Loucy (cell line): ENCODE measurements around the gene SECTM1.

ENCODE experiments used
- H2AFZ ChIP-seq: fragments of 200-600 bp; sonication (generic); 2 replicates; pipeline ENCODE4 v1.6.0; 2016; ENCODE audit warnings: antibody characterized with exemption, mild to moderate bottlenecking, low read length, moderate library complexity
- H3F3A ChIP-seq: fragments of 200-600 bp; 2 replicates; pipeline ENCODE4 v1.6.0; 2016; ENCODE audit warnings: antibody characterized with exemption, low read depth, mild to moderate bottlenecking
- H3K27me3 ChIP-seq: fragments of 200-600 bp; sonication (generic); 2 replicates; pipeline ENCODE4 v1.6.1; 2014; ENCODE audit warnings: low read length, mild to moderate bottlenecking; ENCODE audit not compliant: insufficient read depth, poor library complexity, severe bottlenecking
- H3K36me3 ChIP-seq: fragments of 200-600 bp; sonication (generic); 2 replicates; pipeline ENCODE4 v1.6.1; 2016; ENCODE audit warnings: low read length; ENCODE audit not compliant: insufficient read depth
- H3K4me1 ChIP-seq: fragments of 200-600 bp; sonication (generic); 2 replicates; pipeline ENCODE4 v1.5.1; 2014; ENCODE audit warnings: low read length, mild to moderate bottlenecking; ENCODE audit not compliant: insufficient read depth, poor library complexity, severe bottlenecking
- H3K4me2 ChIP-seq: fragments of 200-600 bp; sonication (generic); 2 replicates; pipeline ENCODE4 v1.6.0; 2014; ENCODE audit warnings: antibody characterized with exemption, low read length, low read depth, mild to moderate bottlenecking; ENCODE audit not compliant: poor library complexity, severe bottlenecking
- H3K4me3 ChIP-seq: fragments of 200-600 bp; sonication (generic); 2 replicates; pipeline ENCODE4 v1.5.1; 2014; ENCODE audit warnings: low read length, mild to moderate bottlenecking, mixed read lengths; ENCODE audit not compliant: poor library complexity, severe bottlenecking
- H3K79me2 ChIP-seq: fragments of 200-600 bp; sonication (generic); 2 replicates; pipeline ENCODE4 v1.6.1; 2014; ENCODE audit warnings: low read length; ENCODE audit not compliant: insufficient read depth
- H3K9ac ChIP-seq: fragments of 200-600 bp; sonication (generic); 2 replicates; pipeline ENCODE4 v1.6.0; 2014; ENCODE audit warnings: mild to moderate bottlenecking, low read depth, low read length, moderate library complexity; ENCODE audit not compliant: poor library complexity, severe bottlenecking
- H3K9me2 ChIP-seq: fragments of 200-600 bp; sonication (generic); replicated peaks from 2 replicates; pipeline ENCODE4 v1.6.1; 2016; ENCODE audit warnings: low read depth, low read length, mixed read lengths
- H3K9me3 ChIP-seq: fragments of 200-600 bp; sonication (generic); 2 replicates; pipeline ENCODE4 v1.6.1; 2014; ENCODE audit warnings: mild to moderate bottlenecking, antibody characterized with exemption, low read length, low read depth; ENCODE audit not compliant: insufficient read depth
- H4K20me1 ChIP-seq: fragments of 200-600 bp; sonication (generic); 2 replicates; pipeline ENCODE4 v1.6.0; 2014; ENCODE audit warnings: antibody characterized with exemption, low read length, mild to moderate bottlenecking; ENCODE audit not compliant: insufficient read depth, poor library complexity, severe bottlenecking
- CTCF ChIP-seq: fragments of 200-600 bp; sonication (generic); conservative IDR thresholded peaks from 2 replicates; pipeline ENCODE4 v1.5.1; 2014; ENCODE audit warnings: mild to moderate bottlenecking, antibody characterized with exemption, low read length
- EZH2phosphoT487 ChIP-seq: fragments of 200-600 bp; IDR thresholded peaks from 2 replicates; pipeline ENCODE4 v1.6.1; 2018; ENCODE audit warnings: antibody characterized with exemption, mild to moderate bottlenecking, moderate library complexity, borderline replicate concordance

SECTM1 gene

GRCh38 chr17:82282239-82283207, 51.0 kb downstream of the SECTM1 start:
- Histone ChIP-seq H3K4me2 (no peak overlapping the region), H3K9me3 (no peaks in the 10 kb centered on the region), H3F3A (no peaks in the 10 kb centered on the region), H3K4me1 (peaks cover 13% of the 10 kb centered on the region), H4K20me1 (no peaks in the 10 kb centered on the region), H3K4me3 (no peak overlapping the region), H2AFZ (no peak overlapping the region), H3K79me2 (no peaks in the 10 kb centered on the region), H3K9me2 (no peaks in the 10 kb centered on the region), H3K9ac (no peak overlapping the region), H3K36me3 (no peaks in the 10 kb centered on the region), H3K27me3 (no peaks in the 10 kb centered on the region)
- TF ChIP-seq EZH2phosphoT487 = no peak
- TF ChIP-seq CTCF = no peak

GRCh38 chr17:82281502-82282238, 51.9 kb downstream of the SECTM1 start:
- peaks cover 7% of the 10 kb centered on the region for H3K4me1 ChIP-seq
- H3K9me2 ChIP-seq = no peaks in the 10 kb centered on the region
- H3K9me3 ChIP-seq = no peaks in the 10 kb centered on the region
- no peaks in the 10 kb centered on the region for H3K27me3 ChIP-seq
- H3K79me2 ChIP-seq = no peaks in the 10 kb centered on the region
- no peak overlapping the region for H3K4me3 ChIP-seq
- TF ChIP-seq EZH2phosphoT487 (no peak), CTCF (no peak)
- H2AFZ ChIP-seq = no peak overlapping the region
- no peaks in the 10 kb centered on the region for H3K36me3 ChIP-seq
- H3K9ac ChIP-seq = no peak overlapping the region
- no peaks in the 10 kb centered on the region for H4K20me1 ChIP-seq
- no peaks in the 10 kb centered on the region for H3F3A ChIP-seq
- H3K4me2 ChIP-seq = no peak overlapping the region

GRCh38 chr17:82281076-82281475, 52.5 kb downstream of the SECTM1 start:
- Histone ChIP-seq H3K9me3 (no peaks in the 10 kb centered on the region), H3K27me3 (no peaks in the 10 kb centered on the region), H3K79me2 (no peaks in the 10 kb centered on the region), H2AFZ (no peak overlapping the region), H3K4me3 (no peak overlapping the region), H3K4me2 (no peak overlapping the region), H3K9ac (no peak overlapping the region), H3K9me2 (no peaks in the 10 kb centered on the region), H3F3A (no peaks in the 10 kb centered on the region), H3K4me1 (peaks cover 7% of the 10 kb centered on the region), H4K20me1 (no peaks in the 10 kb centered on the region), H3K36me3 (no peaks in the 10 kb centered on the region)
- TF ChIP-seq CTCF (no peak), EZH2phosphoT487 (no peak)
